Activated CD8-positive, alpha-beta memory T cell treated with anti-CD3 and anti-CD28 coated beads, Interleukin-2, amount 50 U/mL, for 24 hours (primary cell): ENCODE data around the gene KCNE4.

Experiments used
- DNase-seq: peaks from one replicate; pipeline ENCODE4 v3.0.0-alpha.2; 2020; ENCODE audit errors: extremely low read depth

KCNE4 gene

GRCh38 chr2:223086370-223086981 lies 34.5 kb downstream of the KCNE4 start:
- no peak for DNase-seq

- no peak for DNase-seq
Measured at GRCh38 chr2:223087466-223087865, 35.5 kb downstream of the KCNE4 start.

GRCh38 chr2:223088866-223089265 lies 36.9 kb downstream of the KCNE4 start:
- no peak for DNase-seq

- no peak for DNase-seq
Measured at GRCh38 chr2:223090039-223090438, 38.0 kb downstream of the KCNE4 start.

- no peak for DNase-seq
Measured at GRCh38 chr2:223090540-223091235, 38.7 kb downstream of the KCNE4 start.

GRCh38 chr2:223092667-223093066 lies 40.7 kb downstream of the KCNE4 start:
- no peak for DNase-seq

DNA sequence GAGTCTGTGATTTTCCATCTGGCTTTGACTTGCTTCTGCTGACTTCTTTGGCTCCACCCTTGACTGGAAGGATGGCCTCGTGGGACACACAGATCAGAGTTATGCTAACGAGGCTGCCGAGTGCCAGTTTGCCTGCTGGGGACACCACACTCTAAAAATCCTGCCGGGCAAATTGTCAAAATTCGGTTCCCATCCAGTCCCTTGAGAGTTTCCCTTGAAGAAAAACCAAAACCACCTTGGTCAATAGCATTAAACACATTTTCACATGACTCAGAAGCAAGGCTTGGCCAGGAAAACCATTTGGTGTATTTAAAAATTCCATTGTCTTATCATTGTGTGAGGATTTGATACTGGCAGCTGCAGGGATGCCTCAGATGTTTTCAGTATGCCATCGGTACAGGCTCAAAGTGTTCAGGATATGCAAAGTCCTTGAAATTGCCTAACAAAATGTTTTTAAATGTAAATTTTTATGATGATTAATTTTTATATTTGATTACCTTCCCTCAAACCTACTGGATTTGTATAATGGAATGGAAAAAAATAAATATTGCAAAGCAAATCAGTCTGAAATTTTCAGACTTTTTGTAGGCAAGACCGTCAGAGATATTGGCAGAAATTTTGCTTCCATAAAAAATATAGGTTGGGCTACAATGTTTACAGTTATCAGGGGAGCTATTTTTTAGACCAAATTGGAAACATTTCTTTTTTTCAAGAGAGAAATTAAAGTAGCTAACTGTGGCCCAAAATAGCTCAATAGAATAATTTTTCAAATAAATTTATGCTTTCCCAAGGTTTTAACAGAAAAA lies 41.6 kb downstream of the KCNE4 start:
- DNase-seq: no peak

DNA sequence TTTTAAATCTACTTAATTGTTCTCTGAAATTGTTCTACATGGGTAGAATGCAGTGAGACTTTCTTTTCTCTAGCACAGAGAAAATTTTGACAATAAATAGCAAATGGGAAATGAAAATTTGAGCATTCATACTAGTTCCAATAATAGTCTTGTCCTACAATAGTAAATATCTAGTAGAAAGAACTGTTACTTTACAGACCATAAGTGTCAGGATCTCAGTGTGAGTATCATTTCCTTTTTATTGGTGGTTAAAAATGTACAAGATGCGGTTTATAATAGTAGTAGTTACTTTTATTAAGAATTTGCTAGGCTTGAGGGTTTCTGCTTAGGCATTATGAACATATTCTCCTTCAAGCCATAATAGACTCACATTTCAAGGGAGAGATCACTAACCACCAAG lies 43.2 kb downstream of the KCNE4 start:
- DNase-seq: no peak

GRCh38 chr2:223096235-223096970 lies 44.4 kb downstream of the KCNE4 start:
- DNase-seq: no peak

DNA sequence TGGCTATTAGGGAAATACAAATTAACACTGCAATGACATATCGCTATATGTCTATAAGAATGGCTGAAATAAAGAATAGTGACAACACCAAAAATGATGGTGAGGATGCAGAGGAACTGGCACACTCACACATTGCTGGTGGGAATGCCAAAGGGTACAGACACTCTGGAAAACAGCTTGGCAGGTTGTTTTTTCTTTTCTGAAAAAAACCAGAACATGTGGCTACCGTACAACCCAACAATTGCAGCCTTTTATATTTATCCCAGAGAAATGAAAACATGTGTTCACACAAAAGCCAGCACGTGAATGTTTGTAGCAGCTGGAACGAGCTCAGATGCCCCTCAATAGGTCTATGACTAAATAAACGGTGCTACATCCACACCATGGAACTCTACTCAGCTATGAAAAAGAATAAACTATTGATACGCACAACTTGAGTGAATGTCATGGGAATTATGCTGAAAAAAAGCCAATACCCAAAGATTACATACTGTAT lies 45.9 kb downstream of the KCNE4 start:
- no peak for DNase-seq

- no peak for DNase-seq
Measured at GRCh38 chr2:223099561-223099960, 47.6 kb downstream of the KCNE4 start.

- DNase-seq: no peak
Measured at GRCh38 chr2:223100061-223100511, 48.1 kb downstream of the KCNE4 start.

DNA sequence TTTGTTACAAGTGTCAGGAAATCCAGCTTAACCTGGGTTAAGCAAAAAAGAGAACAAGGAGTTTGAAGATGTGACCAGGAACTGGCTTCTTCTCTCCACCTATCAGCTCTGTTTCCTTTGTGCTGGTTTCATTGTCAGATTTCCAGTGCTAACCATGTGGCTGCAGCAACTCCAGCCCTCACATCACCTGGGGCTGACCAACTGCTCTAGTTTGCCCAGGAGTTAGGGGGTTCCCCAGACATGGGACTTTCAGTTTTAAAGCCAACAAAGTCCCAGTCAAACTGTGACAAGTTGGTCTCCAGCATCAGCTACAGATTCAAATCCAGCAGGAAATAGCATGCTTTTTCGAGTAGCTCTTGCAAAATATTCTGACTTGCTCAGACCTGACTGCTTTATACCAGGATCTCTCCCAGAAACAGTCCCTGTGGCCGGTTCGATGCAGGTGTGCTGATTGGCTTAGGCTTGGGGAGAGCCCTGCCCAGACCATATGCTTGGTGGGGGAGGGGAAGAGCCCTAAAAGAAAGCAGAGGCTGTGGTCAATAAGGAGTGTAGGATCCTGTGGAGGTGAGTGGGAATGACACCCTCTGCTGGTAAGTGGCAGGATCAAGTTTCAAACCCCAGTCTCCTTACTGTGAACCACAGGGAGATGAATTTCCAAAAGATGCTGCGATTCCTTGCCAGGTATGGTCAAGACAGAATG lies 49.5 kb downstream of the KCNE4 start:
- DNase-seq: no peak

- no peak for DNase-seq
Measured at GRCh38 chr2:223102040-223102400, 50.0 kb downstream of the KCNE4 start.

DNA sequence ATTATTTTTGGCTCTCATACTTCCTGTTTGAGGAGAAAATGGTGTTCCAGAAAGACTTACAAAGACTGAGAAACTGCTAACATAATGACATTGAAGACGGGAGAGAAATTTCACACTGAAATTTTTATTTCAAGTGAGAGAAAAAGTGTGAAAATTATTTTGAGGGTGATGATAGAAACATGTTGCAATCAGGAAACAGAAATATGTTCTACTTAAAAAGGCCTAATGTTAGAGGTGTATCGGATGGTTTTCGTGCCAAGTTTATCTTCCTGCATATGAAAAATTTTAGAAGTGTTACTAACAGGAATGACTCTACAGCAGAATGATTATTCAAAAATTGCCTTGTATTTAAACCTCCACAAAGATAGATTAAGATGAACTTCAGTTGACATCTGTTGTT lies 50.5 kb downstream of the KCNE4 start:
- DNase-seq: no peak

DNA sequence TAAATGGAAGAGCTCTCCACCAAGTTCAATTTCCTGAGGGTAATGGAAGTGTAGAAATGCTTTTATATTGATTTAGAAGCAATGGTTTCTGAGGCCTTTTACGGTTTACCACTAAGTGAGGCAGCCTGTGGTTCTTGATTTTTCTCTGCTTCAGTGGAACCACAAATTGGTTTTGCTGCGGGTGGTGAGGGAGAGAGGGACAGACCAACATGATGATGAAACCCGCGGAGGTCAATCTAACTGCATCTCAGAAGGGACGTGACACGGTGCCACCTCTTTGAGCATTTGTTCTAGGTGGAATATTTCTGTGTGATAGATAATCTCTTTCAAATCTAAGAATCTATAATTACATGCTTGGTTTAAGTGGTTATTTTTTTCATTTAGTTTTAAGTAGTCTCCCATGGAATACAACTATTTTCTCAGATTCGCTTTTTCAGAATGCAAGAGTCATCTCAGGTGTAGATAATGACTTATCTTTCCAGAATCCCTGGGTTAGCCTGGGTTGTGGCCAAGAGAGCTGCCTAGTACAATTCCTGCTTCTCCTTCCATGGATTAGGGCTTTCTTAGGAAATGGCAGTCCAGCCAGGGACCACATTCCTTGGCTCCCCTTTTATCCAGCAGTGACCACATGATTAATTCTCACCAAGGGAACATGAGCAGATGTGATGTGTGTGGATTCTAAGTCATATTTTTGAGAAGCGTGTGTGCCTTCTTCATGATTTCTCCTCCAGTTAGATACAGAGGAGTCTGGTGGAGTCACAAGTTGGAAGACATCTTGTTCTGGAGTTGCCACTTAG lies 52.5 kb downstream of the KCNE4 start:
- no peak for DNase-seq
